Measurements from ENCODE around the gene WDR38.

The WDR38 gene

DNA sequence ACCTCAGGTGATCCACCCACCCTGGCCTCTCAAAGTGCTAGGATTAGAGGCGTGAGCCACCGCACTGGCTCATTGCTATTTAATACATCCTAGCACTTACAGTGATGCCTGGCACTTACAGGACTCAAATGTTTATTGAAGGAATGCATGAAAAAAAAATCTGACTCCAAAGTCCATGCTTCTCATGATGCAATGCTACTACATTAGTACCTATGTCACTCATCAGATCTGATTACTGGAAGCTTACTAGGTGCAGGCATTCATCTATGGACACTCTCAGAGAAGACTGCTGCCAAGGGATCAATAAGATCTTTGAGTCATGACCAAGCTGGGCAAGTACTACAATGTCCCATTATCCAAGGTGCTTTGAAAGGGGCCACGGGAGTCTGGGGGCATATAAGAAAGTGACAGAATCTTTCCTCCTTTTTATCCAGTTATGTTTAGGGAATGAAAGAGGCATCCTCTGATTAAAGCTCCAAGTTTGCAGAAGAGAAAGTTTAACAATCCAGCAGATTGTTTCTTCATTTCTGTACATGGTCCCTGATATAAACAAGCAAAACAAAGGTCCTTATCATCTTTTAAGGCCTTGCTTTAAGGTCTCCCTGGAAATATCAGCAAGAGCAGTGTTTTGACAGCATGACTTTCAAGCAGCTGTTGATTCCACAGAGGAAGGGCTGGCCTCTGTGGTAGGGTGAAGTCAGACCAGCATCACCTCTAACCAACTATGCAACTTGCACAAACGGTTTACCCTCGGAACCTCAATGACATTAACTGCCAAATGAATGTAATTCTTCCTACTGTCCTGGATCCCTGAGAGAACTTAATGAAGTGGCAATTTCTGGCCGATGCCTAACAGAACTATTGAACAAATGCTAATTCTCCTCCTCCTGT is 44.6 kb downstream of the WDR38 start:
- DNase-seq (ENCODE audit: low spot score), result no peak
- TF ChIP-seq, protein P1, sequence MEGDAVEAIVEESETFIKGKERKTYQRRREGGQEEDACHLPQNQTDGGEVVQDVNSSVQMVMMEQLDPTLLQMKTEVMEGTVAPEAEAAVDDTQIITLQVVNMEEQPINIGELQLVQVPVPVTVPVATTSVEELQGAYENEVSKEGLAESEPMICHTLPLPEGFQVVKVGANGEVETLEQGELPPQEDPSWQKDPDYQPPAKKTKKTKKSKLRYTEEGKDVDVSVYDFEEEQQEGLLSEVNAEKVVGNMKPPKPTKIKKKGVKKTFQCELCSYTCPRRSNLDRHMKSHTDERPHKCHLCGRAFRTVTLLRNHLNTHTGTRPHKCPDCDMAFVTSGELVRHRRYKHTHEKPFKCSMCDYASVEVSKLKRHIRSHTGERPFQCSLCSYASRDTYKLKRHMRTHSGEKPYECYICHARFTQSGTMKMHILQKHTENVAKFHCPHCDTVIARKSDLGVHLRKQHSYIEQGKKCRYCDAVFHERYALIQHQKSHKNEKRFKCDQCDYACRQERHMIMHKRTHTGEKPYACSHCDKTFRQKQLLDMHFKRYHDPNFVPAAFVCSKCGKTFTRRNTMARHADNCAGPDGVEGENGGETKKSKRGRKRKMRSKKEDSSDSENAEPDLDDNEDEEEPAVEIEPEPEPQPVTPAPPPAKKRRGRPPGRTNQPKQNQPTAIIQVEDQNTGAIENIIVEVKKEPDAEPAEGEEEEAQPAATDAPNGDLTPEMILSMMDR (IDR thresholded peaks at IDR 0.05; ENCODE audit: extremely low read depth, insufficient read depth, missing control alignments), result no peak
- in situ Hi-C loops (cut with MboI; ENCODE audit: low pct_unique_long_range_greater_than_20kb, low sequenced_read_pairs, unreplicated experiment), result no loop called here

DNA sequence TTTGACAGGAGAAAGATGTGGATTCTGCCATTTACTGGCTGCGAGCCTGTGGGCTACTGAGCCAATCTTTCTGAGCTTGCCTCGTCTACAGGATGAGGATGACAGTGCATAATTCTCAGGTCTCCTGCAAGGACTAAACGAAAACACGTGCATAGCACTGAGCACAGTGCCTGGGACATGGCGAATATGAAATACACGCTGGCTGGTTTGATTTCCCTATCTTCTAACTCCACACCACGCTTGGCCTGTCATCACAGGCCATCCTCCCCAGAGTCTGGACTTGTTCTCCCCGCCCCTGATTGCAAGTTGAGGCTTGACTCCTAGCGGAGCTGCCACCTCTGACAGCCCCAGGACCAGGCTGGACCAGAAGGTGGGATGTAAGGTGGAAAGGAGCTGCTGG is 46.6 kb downstream of the WDR38 start:
- TF ChIP-seq, protein P1 (IDR thresholded peaks at IDR 0.05; ENCODE audit: extremely low read depth, insufficient read depth, missing control alignments), result no peak
- DNase-seq (ENCODE audit: low spot score), result no peak
- in situ Hi-C loops (cut with MboI; ENCODE audit: low pct_unique_long_range_greater_than_20kb, low sequenced_read_pairs, unreplicated experiment), result loop anchor here (25.0 kb wide), 1 partner anchor 462 kb away; no protein-coding TSS in a partner anchor

DNA sequence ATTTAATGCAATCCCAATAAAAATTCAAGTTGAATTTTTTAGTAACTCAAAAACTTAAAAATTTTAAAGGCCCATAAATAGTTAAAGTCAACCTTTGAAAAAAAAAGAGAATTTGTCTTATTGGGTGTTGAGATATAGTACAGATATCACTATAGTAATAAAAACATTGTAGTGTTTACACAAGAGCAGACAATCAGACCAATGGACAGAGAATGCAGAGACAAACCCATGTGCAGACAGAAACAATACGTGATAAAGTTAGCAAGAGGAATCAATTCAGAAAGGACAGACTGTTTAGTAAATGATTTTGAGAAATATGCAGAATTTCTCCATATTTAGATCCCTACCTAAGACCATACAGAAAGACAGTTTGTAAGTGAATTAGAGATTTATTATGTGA is 53.7 kb downstream of the WDR38 start:
- DNase-seq (ENCODE audit: low spot score), result no peak
- in situ Hi-C loops (cut with MboI; ENCODE audit: low pct_unique_long_range_greater_than_20kb, low sequenced_read_pairs, unreplicated experiment), result loop anchor here (25.0 kb wide), 1 partner anchor 455 kb away; no protein-coding TSS in a partner anchor
- TF ChIP-seq, protein P1 (IDR thresholded peaks at IDR 0.05; ENCODE audit: extremely low read depth, insufficient read depth, missing control alignments), result no peak
